Spleen (tissue), 13 donors: ENCODE results near the gene PARP11. TPM values are rescaled to one million over a fixed set of nuclear protein-coding genes. Genes with fewer than 3 reads are reported as not detected.

Experiments
- DNase-seq: peaks from one replicate; pipeline ENCODE4 v3.0.0-alpha.2; 2020
- H3K27ac ChIP-seq, 8 donors: fragments of 200-600 bp; sonication (generic) in 7 of 8; 1 replicate in 4 of 8; 2 replicates in 4 of 8; pipeline versions ENCODE4 v1.5.0 to v1.8.0; 2016 to 2021; ENCODE audit warnings: inconsistent platforms in 4 of 8, mild to moderate bottlenecking in 4 of 8, moderate library complexity in 1 of 8
- H3K27me3 ChIP-seq, 7 donors: fragments of 200-600 bp; sonication (generic) in 6 of 7; replicated peaks in 1 of 7; 1 replicate in 4 of 7; 2 replicates in 3 of 7; pipeline versions ENCODE4 v1.5.0 to v1.8.0; 2016 to 2021; ENCODE audit warnings: inconsistent platforms in 3 of 7, mild to moderate bottlenecking in 1 of 7
- H3K36me3 ChIP-seq, 6 donors: fragments of 200-600 bp; sonication (generic) in 5 of 6; 1 replicate in 4 of 6; 2 replicates in 2 of 6; pipeline versions ENCODE4 v1.5.0 to v1.8.0; 2016 to 2021; ENCODE audit warnings: inconsistent platforms in 2 of 6
- H3K4me1 ChIP-seq, 6 donors: fragments of 200-600 bp; sonication (generic) in 5 of 6; 1 replicate in 3 of 6; 2 replicates in 3 of 6; pipeline versions ENCODE4 v1.5.0 to v1.8.0; 2016 to 2021; ENCODE audit warnings: inconsistent platforms in 3 of 6
- H3K4me3 ChIP-seq, 8 donors: fragments of 200-600 bp; sonication (generic) in 7 of 8; 1 replicate in 4 of 8; 2 replicates in 4 of 8; pipeline versions ENCODE4 v1.5.0 to v1.8.0; 2016 to 2021; ENCODE audit warnings: inconsistent platforms in 4 of 8, mild to moderate bottlenecking in 4 of 8, moderate library complexity in 2 of 8
- H3K9me3 ChIP-seq, 8 donors: fragments of 200-600 bp; sonication (generic) in 7 of 8; 1 replicate in 4 of 8; 2 replicates in 4 of 8; pipeline versions ENCODE4 v1.5.0 to v1.8.0; 2016 to 2021; ENCODE audit warnings: inconsistent platforms in 4 of 8
- POLR2A ChIP-seq, 3 donors: fragments of 450-650 bp; IDR thresholded peaks; one replicate each; pipeline ENCODE4 v1.5.1; 2017; ENCODE audit warnings: antibody characterized with exemption in 3 of 3, mild to moderate bottlenecking in 1 of 3
- POLR2AphosphoS5 ChIP-seq, 3 donors: sonication (generic); formaldehyde crosslinking; IDR thresholded peaks; one replicate each; pipeline ENCODE4 v1.5.1; 2017; ENCODE audit warnings: antibody characterized with exemption in 3 of 3
- WGBS, 5 donors: extraction: QIAGEN DNeasy Blood & Tissue Kit in 3 of 5; methylation state at CpG; one replicate each; pipeline versions ENCODE4 v1.1.5 to v1.1.7; 2013 to 2018; 5-methylcytosine and 5-hydroxymethylcytosine counted together
- intact Hi-C: fragments of 100-400 bp; cut with DNase I; formaldehyde crosslinking; loops from one replicate; pipeline ENCODE4 v1.15.0; 2023; ENCODE audit warnings: low total_unique reads
- long read RNA-seq, 2 donors: transcript quantifications; one replicate each; lab custom pipeline, GENCODE V29; 2026
- polyA plus RNA-seq, 3 donors: library from polyadenylated mRNA; stranded (reverse); fragments of 200-250 nt; gene quantifications; one replicate each; pipeline ENCODE4 v1.2.1, GENCODE V29; 2013
- total RNA-seq, 7 donors: library from RNA; depleted of rRNA in 3 of 7; stranded (reverse); fragments of >200 nt in 3 of 7; fragmentation: NEBNext Ultra II Directional in 4 of 7; extraction: Animal tissue kit (Norgen Biotek cat#: 25700) in 4 of 7; gene quantifications; one replicate each; pipeline versions ENCODE4 v1.1.0 to v1.2.1, GENCODE V29; 2016 to 2021
- TF ChIP-seq, protein P1 (sequence below), 11 experiments: fragments of 200-600 bp in 7 of 11; fragments of 450-650 bp in 4 of 11; sonication (generic) in 4 of 11; IDR thresholded peaks in 8 of 11; conservative IDR thresholded peaks in 3 of 11; 1 replicate in 7 of 11; 2 replicates in 4 of 11; pipeline versions ENCODE4 v1.4.0 to v1.8.0; 2016 to 2021; ENCODE audit warnings: antibody characterized with exemption in 11 of 11, inconsistent platforms in 4 of 11, mild to moderate bottlenecking in 1 of 11
- donor health status: healthy with polysubstance abuse.
- donor health status: DM: no; HTN: no; CAD: no; lungs with moderate emphysema.
- donor health status: DM: no; HTN: no; CAD: no.
- donor health status: Bipolar disorder and iron deficiency.
- donor health status: healthy.
- donor health status: DM: no; HTN: no; CAD: no.
- donor health status: DM: yes; HTN: yes; CAD: no.

The PARP11 gene, protein sequence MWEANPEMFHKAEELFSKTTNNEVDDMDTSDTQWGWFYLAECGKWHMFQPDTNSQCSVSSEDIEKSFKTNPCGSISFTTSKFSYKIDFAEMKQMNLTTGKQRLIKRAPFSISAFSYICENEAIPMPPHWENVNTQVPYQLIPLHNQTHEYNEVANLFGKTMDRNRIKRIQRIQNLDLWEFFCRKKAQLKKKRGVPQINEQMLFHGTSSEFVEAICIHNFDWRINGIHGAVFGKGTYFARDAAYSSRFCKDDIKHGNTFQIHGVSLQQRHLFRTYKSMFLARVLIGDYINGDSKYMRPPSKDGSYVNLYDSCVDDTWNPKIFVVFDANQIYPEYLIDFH
- total RNA-seq, result 10 to 100 TPM; 12.7 to 25.2 (median 22.4) TPM
- 1 to 10 TPM; 3.7 to 4.9 (median 4.5) TPM for polyA plus RNA-seq
- long read RNA-seq, donor 1, full-length matches to known transcripts, result 2 of 2 reads
- long read RNA-seq, donor 1, partial matches to known transcripts, result 0 of 2 reads
- long read RNA-seq, donor 1, other reads (novel, unspliced or antisense), result 0 of 2 reads
- long read RNA-seq, donor 2, full-length matches to known transcripts, result 1 of 1 reads
- long read RNA-seq, donor 2, partial matches to known transcripts, result 0 of 1 reads
- long read RNA-seq, donor 2, other reads (novel, unspliced or antisense), result 0 of 1 reads

DNA sequence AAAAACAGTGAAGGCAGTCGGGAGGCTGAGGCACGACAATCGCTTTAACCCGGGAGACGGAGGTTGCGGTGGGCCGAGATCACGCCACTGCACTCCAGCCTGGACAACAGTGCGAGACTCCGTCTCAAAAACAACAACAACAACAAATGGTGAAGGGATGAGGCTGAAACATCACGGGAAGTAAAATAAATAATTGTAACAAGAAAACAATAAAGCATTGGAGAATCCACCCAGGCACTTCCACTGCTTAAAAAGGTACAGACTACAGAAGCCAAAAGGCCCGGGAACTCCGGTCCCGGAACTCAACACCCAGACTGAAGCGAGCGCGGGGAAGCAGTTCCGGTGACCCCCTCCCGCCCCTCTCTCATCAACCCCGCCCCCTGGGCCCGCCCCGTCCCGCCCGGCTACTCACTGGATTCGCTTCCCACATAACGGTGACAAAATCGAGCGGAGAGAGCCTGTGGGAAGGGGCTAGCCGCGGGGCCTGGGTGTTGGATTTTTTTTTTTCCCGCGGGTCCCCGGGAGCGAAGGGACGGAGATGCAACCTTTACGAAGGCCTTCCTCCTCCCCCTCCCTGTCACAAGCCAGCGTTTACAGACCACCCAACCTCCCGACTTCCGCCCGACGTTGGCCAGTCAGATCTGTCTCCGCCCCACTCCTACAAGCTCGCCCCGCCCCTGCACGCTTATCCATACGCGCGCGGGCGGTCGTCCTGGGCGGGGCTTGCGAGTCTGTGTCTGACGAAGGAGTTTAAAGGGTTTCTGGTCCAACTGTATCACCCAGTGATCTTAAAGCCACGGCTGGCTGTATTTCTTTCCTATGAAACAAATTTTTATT, at the start of gene PARP11:
TSS of gene PARP11 (minus strand) at position 600 of the 837 bp plus-strand sequence. CDS start at position 430, 170 bp downstream.
- Histone ChIP-seq H3K27ac (peak within 1 kb of the TSS; percentile 84 to 97 (median 95)), H3K4me1 (peaks cover 18 to 54% (median 41%) of the 10 kb centered on the region in 6 donors), H3K27me3 (no peaks in the 10 kb centered on the region), H3K4me3 (peak within 1 kb of the TSS; percentile 53 to 84 (median 65)), H3K36me3 (no peaks in the 10 kb centered on the region), H3K9me3 (no peaks in the 10 kb centered on the region)
- WGBS, 5 donors, result 0 to 1% (median 0%) methylated on average over 41 to 55 of the region's 55 CpGs
- TF ChIP-seq POLR2AphosphoS5 (IDR thresholded peaks at IDR 0.05) (peak; percentile 82 to 91 (median 91)), POLR2A (IDR thresholded peaks at IDR 0.05) (peak in 2 of 3 donors; percentile 50 to 59)
- TF ChIP-seq, protein P1, sequence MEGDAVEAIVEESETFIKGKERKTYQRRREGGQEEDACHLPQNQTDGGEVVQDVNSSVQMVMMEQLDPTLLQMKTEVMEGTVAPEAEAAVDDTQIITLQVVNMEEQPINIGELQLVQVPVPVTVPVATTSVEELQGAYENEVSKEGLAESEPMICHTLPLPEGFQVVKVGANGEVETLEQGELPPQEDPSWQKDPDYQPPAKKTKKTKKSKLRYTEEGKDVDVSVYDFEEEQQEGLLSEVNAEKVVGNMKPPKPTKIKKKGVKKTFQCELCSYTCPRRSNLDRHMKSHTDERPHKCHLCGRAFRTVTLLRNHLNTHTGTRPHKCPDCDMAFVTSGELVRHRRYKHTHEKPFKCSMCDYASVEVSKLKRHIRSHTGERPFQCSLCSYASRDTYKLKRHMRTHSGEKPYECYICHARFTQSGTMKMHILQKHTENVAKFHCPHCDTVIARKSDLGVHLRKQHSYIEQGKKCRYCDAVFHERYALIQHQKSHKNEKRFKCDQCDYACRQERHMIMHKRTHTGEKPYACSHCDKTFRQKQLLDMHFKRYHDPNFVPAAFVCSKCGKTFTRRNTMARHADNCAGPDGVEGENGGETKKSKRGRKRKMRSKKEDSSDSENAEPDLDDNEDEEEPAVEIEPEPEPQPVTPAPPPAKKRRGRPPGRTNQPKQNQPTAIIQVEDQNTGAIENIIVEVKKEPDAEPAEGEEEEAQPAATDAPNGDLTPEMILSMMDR (IDR thresholded peaks at IDR 0.05 in 8 of 11, conservative IDR thresholded peaks at IDR 0.05 in 3 of 11), result peak in 2 of 11 experiments; percentile 8 to 13
- DNase-seq, result peak; percentile 99
- intact Hi-C loops, result loop anchor here (5.0 kb wide), 1 partner anchor 404 kb away; no protein-coding TSS in a partner anchor

DNA sequence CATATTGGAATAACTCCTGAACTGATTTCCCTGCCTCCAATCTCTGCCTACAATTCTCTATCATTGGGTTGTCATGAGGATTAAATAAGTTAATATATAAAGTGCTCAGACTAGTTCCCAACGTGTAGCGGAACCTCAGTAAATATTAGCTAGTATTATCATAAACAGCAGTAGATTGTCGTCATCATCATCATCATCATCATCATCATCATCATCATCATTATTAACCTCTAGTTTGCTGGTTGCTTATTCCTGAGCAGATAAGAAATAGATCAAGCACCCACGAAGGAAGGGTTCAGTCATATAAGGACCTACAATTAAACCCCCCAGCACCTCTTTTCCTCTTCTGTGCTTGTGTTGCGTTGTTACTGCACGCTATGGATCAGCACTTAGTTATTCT, 48.8 kb upstream of the PARP11 start:
- no peaks in the 10 kb centered on the region for H3K9me3 ChIP-seq
- H3K27ac ChIP-seq, result no peak overlapping the region
- no peaks in the 10 kb centered on the region for H3K36me3 ChIP-seq
- peaks cover 0 to 67% (median 7%) of the 10 kb centered on the region in 7 donors for H3K27me3 ChIP-seq
- WGBS, 5 donors, result 85 to 94% (median 86%) methylated on average over 6 of the region's 6 CpGs
- H3K4me1 ChIP-seq, result no peaks in the 10 kb centered on the region
- no peak for DNase-seq
- no peak overlapping the region for H3K4me3 ChIP-seq
- intact Hi-C loops, result no loop called here
- TF ChIP-seq POLR2AphosphoS5 (IDR thresholded peaks at IDR 0.05), result no peak
- no peak for TF ChIP-seq POLR2A (IDR thresholded peaks at IDR 0.05)
- TF ChIP-seq, protein P1 (IDR thresholded peaks at IDR 0.05 in 8 of 11, conservative IDR thresholded peaks at IDR 0.05 in 3 of 11), result no peak

DNA sequence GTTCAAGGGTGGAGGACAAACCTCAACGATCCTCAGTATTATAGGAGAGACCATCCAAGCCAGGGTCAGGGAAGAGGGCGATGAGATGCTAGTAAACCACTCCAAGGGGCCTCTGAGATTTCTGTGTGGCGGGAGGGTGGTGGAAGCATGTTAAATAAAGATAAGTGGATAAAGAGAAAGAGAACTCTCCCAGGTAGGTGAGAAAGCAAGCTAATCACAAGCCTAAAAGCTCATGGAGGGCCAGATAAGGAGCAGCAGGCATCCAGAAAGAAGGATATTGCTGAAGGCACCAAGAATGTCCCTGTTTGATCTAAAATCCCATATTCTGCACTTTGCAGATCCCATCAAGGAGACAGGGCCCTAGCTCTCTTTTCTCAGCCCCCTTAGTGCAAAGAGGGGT, 48.3 kb upstream of the PARP11 start:
- H3K36me3 ChIP-seq, result no peaks in the 10 kb centered on the region
- intact Hi-C loops, result no loop called here
- WGBS, 5 donors, result 64 to 88% (median 80%) methylated on average over 3 of the region's 3 CpGs
- no peaks in the 10 kb centered on the region for H3K4me1 ChIP-seq
- no peak for DNase-seq
- H3K27ac ChIP-seq, result no peak overlapping the region
- TF ChIP-seq POLR2A (IDR thresholded peaks at IDR 0.05) (no peak), POLR2AphosphoS5 (IDR thresholded peaks at IDR 0.05) (no peak)
- TF ChIP-seq, protein P1 (IDR thresholded peaks at IDR 0.05 in 8 of 11, conservative IDR thresholded peaks at IDR 0.05 in 3 of 11), result no peak
- no peak overlapping the region for H3K4me3 ChIP-seq
- H3K27me3 ChIP-seq, result peaks cover 0 to 67% (median 7%) of the 10 kb centered on the region in 7 donors
- H3K9me3 ChIP-seq, result no peaks in the 10 kb centered on the region
